ENCODE data around the gene MAPK8. TPM values are rescaled to one million over a fixed set of nuclear protein-coding genes. Genes with fewer than 3 reads are reported as not detected.

MAPK8 gene
- polyA plus RNA-seq, 1 experiment, result 75.6 TPM

DNA sequence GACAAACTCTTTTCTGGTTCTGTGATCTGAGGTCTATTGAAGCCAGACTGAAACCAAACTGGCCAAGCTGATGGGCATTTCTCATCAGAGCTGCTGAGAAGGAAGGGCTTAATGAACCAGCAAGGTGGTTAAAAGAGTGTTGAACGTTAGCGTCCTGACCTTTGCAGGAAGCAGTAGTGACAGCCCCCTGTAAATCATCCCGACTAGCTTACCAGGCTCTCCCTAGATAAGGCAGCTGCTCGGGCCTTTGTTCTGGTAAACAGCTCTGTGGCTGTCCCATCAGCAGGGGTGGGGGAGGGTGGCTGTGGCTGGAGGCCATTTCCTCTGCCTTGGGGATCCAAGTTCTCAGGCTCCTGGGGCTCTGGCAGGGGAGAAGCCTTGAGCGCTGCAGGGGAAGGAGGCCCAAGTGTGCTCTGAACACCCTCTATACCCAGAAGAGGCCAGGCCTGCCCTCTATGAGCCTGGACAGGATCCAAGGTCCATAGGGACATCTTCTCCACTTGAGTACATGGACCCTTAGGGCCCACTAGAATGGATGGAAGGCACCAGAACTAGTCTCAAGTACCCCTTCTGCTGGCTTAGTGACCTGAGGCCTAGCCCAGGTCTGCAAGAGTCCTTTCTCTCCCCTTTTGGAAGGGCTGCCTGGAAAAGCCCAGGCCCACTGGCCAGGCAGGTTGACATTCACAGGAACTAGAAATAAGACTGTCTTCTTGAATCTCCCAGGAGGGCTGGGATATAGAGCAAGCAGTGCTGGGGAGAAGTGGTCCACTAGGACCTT is 163.8 kb downstream of the MAPK8 start:
- DNase-seq (ENCODE audit: low read depth, low spot score), result no peak
- POLR2A ChIA-PET, result no interaction called here
- CTCF ChIA-PET, result no interaction called here

DNA sequence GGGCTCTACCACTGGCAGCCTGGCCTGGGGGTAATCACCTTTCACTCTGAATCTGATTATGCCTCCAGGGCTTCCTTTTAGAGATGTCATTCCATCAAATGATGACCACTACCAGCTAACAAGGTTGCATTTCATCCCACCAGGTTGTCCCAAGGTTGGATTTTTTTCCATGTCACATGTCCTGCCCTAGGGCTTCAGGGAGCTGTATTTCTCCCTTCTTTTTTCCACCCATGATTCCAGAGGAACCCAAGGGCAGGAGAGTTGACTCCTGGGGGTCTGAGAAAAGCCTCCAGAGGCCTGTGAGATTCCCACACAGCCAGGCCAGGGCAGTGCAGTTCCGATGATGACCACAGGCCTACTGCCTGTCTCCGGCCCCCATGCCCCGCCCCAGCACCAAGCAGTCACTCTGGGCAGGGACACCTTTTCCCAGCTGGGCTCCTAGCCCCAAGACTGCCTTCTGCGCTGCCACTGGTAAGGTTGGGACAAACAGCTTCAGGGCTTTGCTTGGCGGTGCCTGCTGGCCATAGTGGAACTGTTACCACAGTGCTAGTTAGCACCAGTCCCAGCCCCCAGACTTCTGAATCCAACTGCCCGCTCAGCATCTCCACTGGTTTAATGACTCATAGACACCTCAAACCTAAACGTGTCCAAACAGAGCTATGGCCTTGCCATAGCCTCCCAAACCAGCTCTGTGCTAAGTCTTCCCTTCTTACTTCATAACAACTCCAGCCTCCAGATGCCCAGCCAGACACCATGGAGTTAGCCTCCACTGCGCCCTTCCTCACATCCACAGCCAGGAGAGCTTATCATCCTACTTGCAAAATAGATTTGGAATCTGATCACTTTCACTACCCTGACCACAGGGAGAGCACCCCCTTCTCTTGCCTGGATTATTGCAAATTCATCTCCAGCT is 164.7 kb downstream of the MAPK8 start:
- POLR2A ChIA-PET, result no interaction called here

More for the DNA sequence above, 163.8 kb downstream of the MAPK8 start:
- TF ChIP-seq, protein P1, sequence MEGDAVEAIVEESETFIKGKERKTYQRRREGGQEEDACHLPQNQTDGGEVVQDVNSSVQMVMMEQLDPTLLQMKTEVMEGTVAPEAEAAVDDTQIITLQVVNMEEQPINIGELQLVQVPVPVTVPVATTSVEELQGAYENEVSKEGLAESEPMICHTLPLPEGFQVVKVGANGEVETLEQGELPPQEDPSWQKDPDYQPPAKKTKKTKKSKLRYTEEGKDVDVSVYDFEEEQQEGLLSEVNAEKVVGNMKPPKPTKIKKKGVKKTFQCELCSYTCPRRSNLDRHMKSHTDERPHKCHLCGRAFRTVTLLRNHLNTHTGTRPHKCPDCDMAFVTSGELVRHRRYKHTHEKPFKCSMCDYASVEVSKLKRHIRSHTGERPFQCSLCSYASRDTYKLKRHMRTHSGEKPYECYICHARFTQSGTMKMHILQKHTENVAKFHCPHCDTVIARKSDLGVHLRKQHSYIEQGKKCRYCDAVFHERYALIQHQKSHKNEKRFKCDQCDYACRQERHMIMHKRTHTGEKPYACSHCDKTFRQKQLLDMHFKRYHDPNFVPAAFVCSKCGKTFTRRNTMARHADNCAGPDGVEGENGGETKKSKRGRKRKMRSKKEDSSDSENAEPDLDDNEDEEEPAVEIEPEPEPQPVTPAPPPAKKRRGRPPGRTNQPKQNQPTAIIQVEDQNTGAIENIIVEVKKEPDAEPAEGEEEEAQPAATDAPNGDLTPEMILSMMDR (IDR thresholded peaks at IDR 0.05; ENCODE audit: low read depth, low read length), result no peak
- no peaks in the 10 kb centered on the region for H3K9me3 ChIP-seq (ENCODE audit: control insufficient read depth, insufficient read depth, low read length)
- no peak overlapping the region for H3K4me3 ChIP-seq (ENCODE audit: low read depth, low read length)
- H3K27ac ChIP-seq (ENCODE audit: low read depth, low read length), result no peak overlapping the region
- no peaks in the 10 kb centered on the region for H3K27me3 ChIP-seq (ENCODE audit: control insufficient read depth, insufficient read depth, low read length)

DNA sequence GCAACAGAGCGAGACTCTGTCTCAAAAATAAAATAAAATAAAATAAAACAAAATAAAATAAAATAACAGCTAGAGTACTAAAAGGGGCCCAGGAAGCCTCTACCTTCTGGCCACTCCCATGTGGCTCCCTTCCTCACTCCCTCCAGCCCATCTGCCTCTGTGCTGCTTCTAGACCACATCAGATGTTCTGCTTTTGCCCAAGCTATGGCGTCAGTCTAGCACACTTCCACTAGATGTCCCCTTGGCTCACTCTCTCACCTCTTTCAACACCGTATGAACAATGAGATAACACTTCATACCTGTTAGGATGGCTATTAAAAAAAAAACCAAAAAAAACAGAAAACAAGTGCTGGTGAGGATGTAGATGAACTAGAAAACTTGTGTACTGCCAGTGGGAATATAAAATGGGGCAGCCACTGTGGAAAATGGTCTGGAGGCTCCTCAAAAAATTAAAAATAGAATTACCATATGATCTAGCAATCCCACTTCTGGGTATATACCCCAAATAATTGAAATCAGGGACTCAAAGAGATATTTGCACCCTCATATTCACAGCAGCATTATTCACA is 166.1 kb downstream of the MAPK8 start:
- TF ChIP-seq, protein P1 (IDR thresholded peaks at IDR 0.05; ENCODE audit: low read depth, low read length), result no peak
- no peak overlapping the region for H3K27ac ChIP-seq (ENCODE audit: low read depth, low read length)
- ChIA-PET CTCF (interaction anchor here (2.0 kb wide), 1 partner anchor 186 kb away, joined by 6 read pairs; no protein-coding TSS in a partner anchor), POLR2A (no interaction called here)
- no peak for DNase-seq (ENCODE audit: low read depth, low spot score)
- no peaks in the 10 kb centered on the region for H3K9me3 ChIP-seq (ENCODE audit: control insufficient read depth, insufficient read depth, low read length)
- no peaks in the 10 kb centered on the region for H3K27me3 ChIP-seq (ENCODE audit: control insufficient read depth, insufficient read depth, low read length)
- H3K4me3 ChIP-seq (ENCODE audit: low read depth, low read length), result no peak overlapping the region

More for the DNA sequence above, 164.7 kb downstream of the MAPK8 start:
- TF ChIP-seq, protein P1 (IDR thresholded peaks at IDR 0.05; ENCODE audit: low read depth, low read length), result peak; percentile 8; the same call in 1 of the 2 replicates
- H3K27me3 ChIP-seq (ENCODE audit: control insufficient read depth, insufficient read depth, low read length), result no peaks in the 10 kb centered on the region
- no peak overlapping the region for H3K27ac ChIP-seq (ENCODE audit: low read depth, low read length)
- CTCF ChIA-PET, result interaction anchor here (0.8 to 2.0 kb wide), 4 partner anchors 11 to 187 kb away, joined by 3 to 6 read pairs (median 4); no protein-coding TSS in a partner anchor
- no peak for DNase-seq (ENCODE audit: low read depth, low spot score)
- no peak overlapping the region for H3K4me3 ChIP-seq (ENCODE audit: low read depth, low read length)
- H3K9me3 ChIP-seq (ENCODE audit: control insufficient read depth, insufficient read depth, low read length), result no peaks in the 10 kb centered on the region

DNA sequence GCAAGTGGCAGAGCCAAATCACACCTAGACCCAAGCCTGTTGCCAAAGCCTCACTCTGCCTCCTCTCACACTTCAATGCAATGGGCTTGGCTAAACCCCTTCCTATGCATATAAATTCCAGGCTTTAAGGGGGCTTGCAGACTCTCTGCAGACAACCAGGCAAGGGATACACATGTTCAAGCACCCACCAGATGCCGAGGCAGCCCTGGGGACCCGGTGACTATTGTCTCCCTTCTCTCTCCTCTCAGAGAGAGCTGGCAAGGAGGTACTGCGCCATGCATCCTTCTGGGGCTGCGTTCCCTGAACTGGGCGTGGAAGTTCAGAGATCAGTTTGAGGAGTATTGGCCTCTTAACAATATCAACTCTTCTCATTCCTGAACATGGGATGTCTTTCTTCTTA is 167.2 kb downstream of the MAPK8 start:
- H3K9me3 ChIP-seq (ENCODE audit: control insufficient read depth, insufficient read depth, low read length), result no peaks in the 10 kb centered on the region
- ChIA-PET CTCF (no interaction called here), POLR2A (no interaction called here)
- H3K27ac ChIP-seq (ENCODE audit: low read depth, low read length), result no peak overlapping the region
- TF ChIP-seq, protein P1 (IDR thresholded peaks at IDR 0.05; ENCODE audit: low read depth, low read length), result no peak
- no peak for DNase-seq (ENCODE audit: low read depth, low spot score)
- H3K4me3 ChIP-seq (ENCODE audit: low read depth, low read length), result no peak overlapping the region
- no peaks in the 10 kb centered on the region for H3K27me3 ChIP-seq (ENCODE audit: control insufficient read depth, insufficient read depth, low read length)

Measured in AG04450 (cell line).